Body of pancreas (tissue), 4 donors: ENCODE results near the gene FCHO1. TPM values are rescaled to one million over a fixed set of nuclear protein-coding genes. Genes with fewer than 3 reads are reported as not detected.

Experiments used
- ATAC-seq: fragments of 150-250 bp; one replicate; pipeline ENCODE4 v1.9.1; 2016
- DNase-seq, 4 donors: peaks; one replicate each; pipeline ENCODE4 v3.0.0-alpha.2; 2019
- H3K27ac ChIP-seq, 4 donors: fragments of 200-600 bp; sonication (generic); 1 replicate in 3 of 4; 2 replicates in 1 of 4; pipeline versions ENCODE4 v1.5.1 to v1.6.1; 2016 to 2019; ENCODE audit warnings: mild to moderate bottlenecking in 1 of 4, mixed read lengths in 1 of 4, moderate library complexity in 1 of 4
- H3K27me3 ChIP-seq, 2 donors: fragments of 200-600 bp; sonication (generic); one replicate each; pipeline ENCODE4 v1.6.0; 2016; ENCODE audit warnings: mild to moderate bottlenecking in 1 of 2
- H3K36me3 ChIP-seq, 2 donors: fragments of 200-600 bp; sonication (generic); replicated peaks in 1 of 2; 2 replicates each; pipeline ENCODE4 v1.5.1; 2016; ENCODE audit warnings: low read depth in 2 of 2; ENCODE audit not compliant: insufficient read depth in 1 of 2
- H3K4me1 ChIP-seq: fragments of 200-600 bp; sonication (generic); one replicate; pipeline ENCODE4 v1.6.0; 2016
- H3K4me3 ChIP-seq, 2 donors: fragments of 200-600 bp; sonication (generic); 1 replicate in 1 of 2; 2 replicates in 1 of 2; pipeline ENCODE4 v1.5.1; 2016 to 2019
- H3K9me3 ChIP-seq, 3 donors: fragments of 200-600 bp; sonication (generic); 1 replicate in 2 of 3; 2 replicates in 1 of 3; pipeline ENCODE4 v1.5.1; 2016
- CTCF ChIP-seq, 7 experiments: fragments of 450-650 bp in 4 of 7; fragments of 200-600 bp in 3 of 7; sonication (generic) in 3 of 7; IDR thresholded peaks; one replicate each; pipeline ENCODE4 v1.5.1; 2016 to 2019; ENCODE audit warnings: antibody characterized with exemption in 7 of 7
- POLR2A ChIP-seq, 3 donors: fragments of 450-650 bp; IDR thresholded peaks; one replicate each; pipeline ENCODE4 v1.6.1; 2016; ENCODE audit warnings: antibody characterized with exemption in 3 of 3, mild to moderate bottlenecking in 2 of 3
- WGBS, 2 donors: methylation state at CpG; one replicate each; pipeline ENCODE4 v1.1.5; 2017; 5-methylcytosine and 5-hydroxymethylcytosine counted together
- intact Hi-C: fragments of 100-400 bp; cut with DNase I; formaldehyde crosslinking; loops from one replicate; pipeline ENCODE4 v1.15.1; 2023
- total RNA-seq, 2 donors: library from RNA; depleted of rRNA; stranded (reverse); fragments of >200 nt; gene quantifications; one replicate each; pipeline ENCODE4 v1.1.0, GENCODE V29; 2016

The FCHO1 gene
- total RNA-seq, 2 donors from 2014 or later: 1.6 TPM; not detected in 1

GRCh38 chr19:17741456-17741855 lies 9.8 kb upstream of the FCHO1 start:
- ATAC-seq (no peak), DNase-seq (no peak)
- intact Hi-C loops: no loop called here
- no peak overlapping the region for H3K4me3 ChIP-seq
- H3K36me3 ChIP-seq: no peaks in the 10 kb centered on the region
- no peak overlapping the region for H3K27ac ChIP-seq
- no peaks in the 10 kb centered on the region for H3K4me1 ChIP-seq
- H3K27me3 ChIP-seq: no peaks in the 10 kb centered on the region
- WGBS, 2 donors: 79 to 83% methylated on average over 2 of the region's 2 CpGs
- no peak for TF ChIP-seq CTCF (IDR thresholded peaks at IDR 0.05)
- TF ChIP-seq POLR2A (IDR thresholded peaks at IDR 0.05): no peak
- H3K9me3 ChIP-seq: no peaks in the 10 kb centered on the region

GRCh38 chr19:17743874-17744580 lies 7.2 kb upstream of the FCHO1 start:
- Histone ChIP-seq H3K27me3 (no peaks in the 10 kb centered on the region), H3K27ac (no peak overlapping the region), H3K9me3 (no peaks in the 10 kb centered on the region), H3K4me1 (peaks cover 13% of the 10 kb centered on the region), H3K4me3 (no peak overlapping the region), H3K36me3 (no peaks in the 10 kb centered on the region)
- ATAC-seq (no peak), DNase-seq (no peak)
- intact Hi-C loops: no loop called here
- TF ChIP-seq CTCF (IDR thresholded peaks at IDR 0.05): no peak
- TF ChIP-seq POLR2A (IDR thresholded peaks at IDR 0.05): no peak
- WGBS, 2 donors: 58 to 84% methylated on average over 4 to 6 of the region's 6 CpGs

- no peaks in the 10 kb centered on the region for H3K27me3 ChIP-seq
- H3K27ac ChIP-seq: no peak overlapping the region
- intact Hi-C loops: no loop called here
- DNase-seq (peak; percentile 91 to 96 (median 94)), ATAC-seq (peak; percentile 100)
- no peaks in the 10 kb centered on the region for H3K9me3 ChIP-seq
- 7 to 55% methylated on average over 4 to 66 of the region's 75 CpGs for WGBS, 2 donors
- H3K4me1 ChIP-seq: peaks cover 13% of the 10 kb centered on the region
- no peak for TF ChIP-seq CTCF (IDR thresholded peaks at IDR 0.05)
- TF ChIP-seq POLR2A (IDR thresholded peaks at IDR 0.05): no peak
- peak overlapping the region in 1 of 2 donors; percentile 10 for H3K4me3 ChIP-seq
- no peaks in the 10 kb centered on the region for H3K36me3 ChIP-seq
Measured at GRCh38 chr19:17747205-17748098, 3.8 kb upstream of the FCHO1 start.

- WGBS, 2 donors: 65 to 78% methylated on average over 6 of the region's 6 CpGs
- ATAC-seq: no peak
- H3K27me3 ChIP-seq: no peaks in the 10 kb centered on the region
- peaks cover 13% of the 10 kb centered on the region for H3K4me1 ChIP-seq
- no peak overlapping the region for H3K4me3 ChIP-seq
- TF ChIP-seq POLR2A (IDR thresholded peaks at IDR 0.05) (no peak), CTCF (IDR thresholded peaks at IDR 0.05) (no peak)
- no peak for DNase-seq
- intact Hi-C loops: no loop called here
- H3K9me3 ChIP-seq: no peaks in the 10 kb centered on the region
- H3K36me3 ChIP-seq: no peaks in the 10 kb centered on the region
- H3K27ac ChIP-seq: no peak overlapping the region
Measured at GRCh38 chr19:17748884-17749638, 2.2 kb upstream of the FCHO1 start.
